Measurements from ENCODE around the gene TLE1. TPM values are rescaled to one million over a fixed set of nuclear protein-coding genes. Genes with fewer than 3 reads are reported as not detected.

The TLE1 gene
- total and polyA plus RNA-seq, 2 of the 4 experiments (the other 2 are of a cell fraction) = 36.0 to 51.0 TPM

DNA sequence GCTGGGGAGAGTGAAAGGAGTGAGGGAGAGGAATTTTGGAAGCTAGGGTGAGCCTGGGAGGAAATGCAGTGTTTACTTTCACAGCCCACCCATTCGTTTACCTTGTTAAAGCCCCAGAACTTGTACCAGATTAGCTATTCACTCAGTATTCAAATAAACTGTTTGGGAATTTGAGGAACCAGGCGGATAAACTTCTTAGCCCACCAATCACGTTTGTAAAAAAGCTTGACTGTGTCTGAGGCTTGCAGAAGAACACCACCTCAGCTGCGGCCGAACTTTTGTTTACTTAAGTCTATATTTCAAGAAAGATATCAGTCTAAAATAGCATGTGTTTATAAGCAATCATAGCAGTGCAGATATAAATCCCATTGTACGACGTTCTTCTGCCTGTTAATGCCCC lies 5.2 kb upstream of the TLE1 start:
- no peak for ATAC-seq (ENCODE audit: low read depth)

More for the DNA sequence above, 5.2 kb upstream of the TLE1 start:
- 30% methylated on average over 2 of the region's 7 CpGs; no CpG with 5 or more reads in 1 of the 2 experiments for WGBS, 2 experiments (ENCODE audit: extremely low coverage in 2 of 2, insufficient read length in 1 of 2)
- DNase-seq = peak; percentile 54
- H3K23ac ChIP-seq (ENCODE audit: low read depth, low read length) = 0 out of 2 replicates have a peak overlapping the region, but pooled peaks have one; percentile 21
- H3K27ac ChIP-seq (ENCODE audit: insufficient read depth, low read length) = no peak overlapping the region; the same call in 1 of the 2 replicates
- no peak overlapping the region for H4K91ac ChIP-seq (ENCODE audit: insufficient read depth, low read depth, low read length)
- ChIA-PET CTCF (interaction anchor here (0.9 kb wide), 1 partner anchor 221 kb away, joined by 3 read pairs; no protein-coding TSS in a partner anchor), POLR2A (ENCODE audit: unreplicated experiment) (no interaction called here)
- H4K20me1 ChIP-seq (ENCODE audit: insufficient read depth, low read length) = no peaks in the 10 kb centered on the region
- 0 out of 3 replicates have a peak overlapping the region, but pooled peaks have one; percentile 11 for H2BK15ac ChIP-seq (ENCODE audit: low read depth, low read length)
- dilution Hi-C loops (cut with HindIII; ENCODE audit: low sequenced_read_pairs, unreplicated experiment) (no loop called here), intact Hi-C loops (cut with micrococcal nuclease) (loop anchor here (10.0 kb wide), 1 partner anchor 580 kb away; no protein-coding TSS in a partner anchor), in situ Hi-C loops (cut with MboI; ENCODE audit: low sequenced_read_pairs) (loop anchor here (10.0 kb wide), 1 partner anchor 910 kb away; no protein-coding TSS in a partner anchor)
- no peak overlapping the region for H2BK120ac ChIP-seq (ENCODE audit: low read depth, low read length)
- no peak overlapping the region for H2AK9ac ChIP-seq (replicated peaks; ENCODE audit: low read depth, low read length, poor library complexity)
- H3K56ac ChIP-seq (ENCODE audit: extremely low read depth, insufficient read depth, low read length) = no peak overlapping the region
- H3K4me3 ChIP-seq (ENCODE audit: insufficient read depth, low read depth, low read length) = no peak overlapping the region
- H3K4me2 ChIP-seq (ENCODE audit: low read depth, low read length) = peak overlapping the region; percentile 73
- BruUV-seq (replicated peaks) = no TSS peak
- peaks cover 10% of the 10 kb centered on the region for H3K4me1 ChIP-seq (ENCODE audit: control insufficient read depth, insufficient read depth, low read length)
- H3K36me3 ChIP-seq (ENCODE audit: control insufficient read depth, insufficient read depth, low read length) = no peaks in the 10 kb centered on the region
- H3K9me1 ChIP-seq (ENCODE audit: insufficient read depth, low read length) = no peaks in the 10 kb centered on the region
- no peaks in the 10 kb centered on the region for H3K27me3 ChIP-seq (ENCODE audit: control insufficient read depth, insufficient read depth, low read length)
- no peak overlapping the region for H2AK5ac ChIP-seq (ENCODE audit: low read depth, low read length)
- H3K18ac ChIP-seq (ENCODE audit: low read depth, low read length) = no peak overlapping the region
- H3K9me3 ChIP-seq (ENCODE audit: control insufficient read depth, insufficient read depth, low read length) = no peaks in the 10 kb centered on the region
- TF ChIP-seq RCOR1 (IDR thresholded peaks at IDR 0.05; ENCODE audit: insufficient replicate concordance, low read length) = no peak
- H3K14ac ChIP-seq (replicated peaks; ENCODE audit: low read depth, low read length) = no peak overlapping the region
- H3K4ac ChIP-seq (ENCODE audit: low read depth, low read length) = no peak overlapping the region
- H3K9ac ChIP-seq (ENCODE audit: low read depth, low read length) = no peak overlapping the region
- peak overlapping the region in 1 of 2 experiments; percentile 60; a peak in 1 of 4 replicates for H4K8ac ChIP-seq (ENCODE audit: low read depth in 2 of 2, low read length in 2 of 2)
- no peak overlapping the region for H4K5ac ChIP-seq (ENCODE audit: low read depth, low read length)
- H2BK20ac ChIP-seq (ENCODE audit: low read depth, low read length) = peak overlapping the region; percentile 3; the same call in 1 of the 2 replicates
- H3K79me1 ChIP-seq (ENCODE audit: low read depth in 1 of 2, low read length in 2 of 2) = no peaks in the 10 kb centered on the region
- no peak overlapping the region for H2BK5ac ChIP-seq (ENCODE audit: low read depth, low read length, poor library complexity, severe bottlenecking)
- H2AFZ ChIP-seq (replicated peaks; ENCODE audit: low read length, poor library complexity) = no peak overlapping the region

Measured in IMR-90 (cell line).